ENCODE data around the gene ABCA7.

Gene ABCA7

GRCh38 chr19:1079566-1080111 is 39.7 kb downstream of the ABCA7 start:
- Histone ChIP-seq H3K27me3 (ENCODE audit: insufficient read depth, low read length) (no peaks in the 10 kb centered on the region), H3K27ac (ENCODE audit: low read depth, low read length) (no peak overlapping the region), H3K36me3 (ENCODE audit: insufficient read depth, low read length) (no peaks in the 10 kb centered on the region), H2AFZ (ENCODE audit: low read length, unreplicated experiment) (no peak overlapping the region), H3K79me2 (ENCODE audit: control insufficient read depth, insufficient read depth, low read length, unreplicated experiment) (no peaks in the 10 kb centered on the region), H3K4me3 (ENCODE audit: low read depth, low read length) (no peak overlapping the region), H3K4me1 (ENCODE audit: control insufficient read depth, insufficient read depth, low read length, unreplicated experiment) (no peaks in the 10 kb centered on the region)

GRCh38 chr19:1080360-1081161 is 40.7 kb downstream of the ABCA7 start:
- no peak overlapping the region for H3K4me3 ChIP-seq (ENCODE audit: low read depth, low read length)
- H3K27me3 ChIP-seq (ENCODE audit: insufficient read depth, low read length): no peaks in the 10 kb centered on the region
- H3K4me1 ChIP-seq (ENCODE audit: control insufficient read depth, insufficient read depth, low read length, unreplicated experiment): no peaks in the 10 kb centered on the region
- H2AFZ ChIP-seq (ENCODE audit: low read length, unreplicated experiment): no peak overlapping the region
- H3K27ac ChIP-seq (ENCODE audit: low read depth, low read length): no peak overlapping the region
- no peaks in the 10 kb centered on the region for H3K36me3 ChIP-seq (ENCODE audit: insufficient read depth, low read length)
- no peaks in the 10 kb centered on the region for H3K79me2 ChIP-seq (ENCODE audit: control insufficient read depth, insufficient read depth, low read length, unreplicated experiment)

GRCh38 chr19:1081301-1082164 is 41.6 kb downstream of the ABCA7 start:
- no peak overlapping the region for H3K27ac ChIP-seq (ENCODE audit: low read depth, low read length)
- H3K79me2 ChIP-seq (ENCODE audit: control insufficient read depth, insufficient read depth, low read length, unreplicated experiment): no peaks in the 10 kb centered on the region
- H3K4me1 ChIP-seq (ENCODE audit: control insufficient read depth, insufficient read depth, low read length, unreplicated experiment): no peaks in the 10 kb centered on the region
- H3K4me3 ChIP-seq (ENCODE audit: low read depth, low read length): no peak overlapping the region
- no peak overlapping the region for H2AFZ ChIP-seq (ENCODE audit: low read length, unreplicated experiment)
- H3K36me3 ChIP-seq (ENCODE audit: insufficient read depth, low read length): no peaks in the 10 kb centered on the region
- no peaks in the 10 kb centered on the region for H3K27me3 ChIP-seq (ENCODE audit: insufficient read depth, low read length)

GRCh38 chr19:1082165-1082927 is 42.4 kb downstream of the ABCA7 start:
- Histone ChIP-seq H3K36me3 (ENCODE audit: insufficient read depth, low read length) (no peaks in the 10 kb centered on the region), H3K27ac (ENCODE audit: low read depth, low read length) (no peak overlapping the region), H3K4me3 (ENCODE audit: low read depth, low read length) (peak overlapping the region; percentile 40; the same call in 1 of the 2 replicates), H3K79me2 (ENCODE audit: control insufficient read depth, insufficient read depth, low read length, unreplicated experiment) (no peaks in the 10 kb centered on the region), H2AFZ (ENCODE audit: low read length, unreplicated experiment) (no peak overlapping the region), H3K27me3 (ENCODE audit: insufficient read depth, low read length) (no peaks in the 10 kb centered on the region), H3K4me1 (ENCODE audit: control insufficient read depth, insufficient read depth, low read length, unreplicated experiment) (no peaks in the 10 kb centered on the region)

- Histone ChIP-seq H3K4me3 (ENCODE audit: low read depth, low read length) (no peak overlapping the region), H3K27ac (ENCODE audit: low read depth, low read length) (no peak overlapping the region), H3K36me3 (ENCODE audit: insufficient read depth, low read length) (no peaks in the 10 kb centered on the region), H2AFZ (ENCODE audit: low read length, unreplicated experiment) (no peak overlapping the region), H3K4me1 (ENCODE audit: control insufficient read depth, insufficient read depth, low read length, unreplicated experiment) (no peaks in the 10 kb centered on the region), H3K27me3 (ENCODE audit: insufficient read depth, low read length) (no peaks in the 10 kb centered on the region), H3K79me2 (ENCODE audit: control insufficient read depth, insufficient read depth, low read length, unreplicated experiment) (no peaks in the 10 kb centered on the region)
These were observed 43.3 kb downstream of the ABCA7 start for GRCh38 chr19:1082928-1083816.

GRCh38 chr19:1084024-1084868 is 44.3 kb downstream of the ABCA7 start:
- no peaks in the 10 kb centered on the region for H3K4me1 ChIP-seq (ENCODE audit: control insufficient read depth, insufficient read depth, low read length, unreplicated experiment)
- H3K4me3 ChIP-seq (ENCODE audit: low read depth, low read length): no peak overlapping the region
- H3K27ac ChIP-seq (ENCODE audit: low read depth, low read length): no peak overlapping the region
- no peaks in the 10 kb centered on the region for H3K79me2 ChIP-seq (ENCODE audit: control insufficient read depth, insufficient read depth, low read length, unreplicated experiment)
- no peak overlapping the region for H2AFZ ChIP-seq (ENCODE audit: low read length, unreplicated experiment)
- H3K27me3 ChIP-seq (ENCODE audit: insufficient read depth, low read length): no peaks in the 10 kb centered on the region
- H3K36me3 ChIP-seq (ENCODE audit: insufficient read depth, low read length): no peaks in the 10 kb centered on the region

- Histone ChIP-seq H3K4me1 (ENCODE audit: control insufficient read depth, insufficient read depth, low read length, unreplicated experiment) (no peaks in the 10 kb centered on the region), H3K36me3 (ENCODE audit: insufficient read depth, low read length) (no peaks in the 10 kb centered on the region), H3K27me3 (ENCODE audit: insufficient read depth, low read length) (no peaks in the 10 kb centered on the region), H3K4me3 (ENCODE audit: low read depth, low read length) (no peak overlapping the region), H2AFZ (ENCODE audit: low read length, unreplicated experiment) (no peak overlapping the region), H3K27ac (ENCODE audit: low read depth, low read length) (no peak overlapping the region), H3K79me2 (ENCODE audit: control insufficient read depth, insufficient read depth, low read length, unreplicated experiment) (no peaks in the 10 kb centered on the region)
These were observed 45.2 kb downstream of the ABCA7 start for GRCh38 chr19:1085053-1085658.

- H3K36me3 ChIP-seq (ENCODE audit: insufficient read depth, low read length): no peaks in the 10 kb centered on the region
These were observed 46.0 kb downstream of the ABCA7 start for GRCh38 chr19:1085676-1086442.

More at GRCh38 chr19:1085676-1086442, 46.0 kb downstream of the ABCA7 start:
- Histone ChIP-seq H3K27ac (ENCODE audit: low read depth, low read length) (no peak overlapping the region), H3K27me3 (ENCODE audit: insufficient read depth, low read length) (no peaks in the 10 kb centered on the region), H3K79me2 (ENCODE audit: control insufficient read depth, insufficient read depth, low read length, unreplicated experiment) (no peaks in the 10 kb centered on the region), H2AFZ (ENCODE audit: low read length, unreplicated experiment) (no peak overlapping the region), H3K4me3 (ENCODE audit: low read depth, low read length) (no peak overlapping the region), H3K4me1 (ENCODE audit: control insufficient read depth, insufficient read depth, low read length, unreplicated experiment) (no peaks in the 10 kb centered on the region)
